Erythroblast (primary cell): ENCODE measurements around the gene HGS.

Experiments used
- GATA1 ChIP-seq: IDR thresholded peaks from 2 replicates; pipeline ENCODE4 v1.6.1; 2011; ENCODE audit warnings: low read depth, mild to moderate bottlenecking, control low read depth, low read length, moderate library complexity
- POLR2A ChIP-seq: IDR thresholded peaks from 2 replicates; pipeline ENCODE4 v1.6.1; 2011; ENCODE audit warnings: mild to moderate bottlenecking, low read length

GRCh38 chr17:81673561-81674258, 10.1 kb upstream of the HGS start:
- no peak for TF ChIP-seq POLR2A
- no peak for TF ChIP-seq GATA1
